Measurements from ENCODE around the gene MEGF8. TPM values are rescaled to one million over a fixed set of nuclear protein-coding genes. Genes with fewer than 3 reads are reported as not detected.

MEGF8 gene
- polyA plus RNA-seq, 1 donor from 2014 or later = 21.5 TPM

DNA sequence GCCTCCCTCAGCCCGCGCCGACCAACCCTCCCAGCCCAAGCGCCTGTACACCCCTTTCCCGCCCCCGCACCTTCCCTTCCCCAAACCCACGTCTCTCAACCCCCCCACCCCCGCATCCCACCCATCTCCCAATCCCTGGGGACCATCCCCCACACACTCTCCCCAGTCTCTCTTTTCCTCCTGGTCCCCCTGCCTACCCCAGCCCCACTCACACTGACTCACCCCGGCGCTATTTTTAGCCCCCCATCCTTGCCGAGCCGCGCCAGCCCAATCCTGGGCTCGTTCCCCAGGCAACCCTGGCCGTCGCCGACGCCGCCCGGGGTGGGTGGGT is 44.7 kb upstream of the MEGF8 start:
- peak overlapping the region; percentile 91 for H3K4me3 ChIP-seq (ENCODE audit: low read length)
- H3K36me3 ChIP-seq (ENCODE audit: insufficient read depth, low read length) = no peaks in the 10 kb centered on the region
- peaks cover 27% of the 10 kb centered on the region for H3K79me2 ChIP-seq (replicated peaks; ENCODE audit: insufficient read depth, low read length)
- H3K27ac ChIP-seq (ENCODE audit: low read length) = peak overlapping the region; percentile 99
- H3K9me2 ChIP-seq (ENCODE audit: insufficient read depth, low read length) = no peaks in the 10 kb centered on the region
- H2AFZ ChIP-seq (ENCODE audit: low read depth, low read length) = no peak overlapping the region
- no peak overlapping the region for H3K4me2 ChIP-seq (ENCODE audit: low read length)
- H3F3A ChIP-seq (ENCODE audit: insufficient read depth, low read length, poor library complexity, severe bottlenecking) = no peaks in the 10 kb centered on the region
- peak overlapping the region; percentile 95 for H3K9ac ChIP-seq (ENCODE audit: low read length)
- H3K27me3 ChIP-seq (ENCODE audit: insufficient read depth, low read depth, low read length) = no peaks in the 10 kb centered on the region
- no peaks in the 10 kb centered on the region for H3K9me3 ChIP-seq (ENCODE audit: low read length)
- H4K20me1 ChIP-seq (ENCODE audit: insufficient read depth) = peaks cover 9% of the 10 kb centered on the region
- TF ChIP-seq MXI1 (conservative IDR thresholded peaks at IDR 0.05; ENCODE audit: poor library complexity, severe bottlenecking) = no peak
- no peak for TF ChIP-seq SMC3 (conservative IDR thresholded peaks at IDR 0.05; ENCODE audit: poor library complexity)
- TF ChIP-seq, protein P1, sequence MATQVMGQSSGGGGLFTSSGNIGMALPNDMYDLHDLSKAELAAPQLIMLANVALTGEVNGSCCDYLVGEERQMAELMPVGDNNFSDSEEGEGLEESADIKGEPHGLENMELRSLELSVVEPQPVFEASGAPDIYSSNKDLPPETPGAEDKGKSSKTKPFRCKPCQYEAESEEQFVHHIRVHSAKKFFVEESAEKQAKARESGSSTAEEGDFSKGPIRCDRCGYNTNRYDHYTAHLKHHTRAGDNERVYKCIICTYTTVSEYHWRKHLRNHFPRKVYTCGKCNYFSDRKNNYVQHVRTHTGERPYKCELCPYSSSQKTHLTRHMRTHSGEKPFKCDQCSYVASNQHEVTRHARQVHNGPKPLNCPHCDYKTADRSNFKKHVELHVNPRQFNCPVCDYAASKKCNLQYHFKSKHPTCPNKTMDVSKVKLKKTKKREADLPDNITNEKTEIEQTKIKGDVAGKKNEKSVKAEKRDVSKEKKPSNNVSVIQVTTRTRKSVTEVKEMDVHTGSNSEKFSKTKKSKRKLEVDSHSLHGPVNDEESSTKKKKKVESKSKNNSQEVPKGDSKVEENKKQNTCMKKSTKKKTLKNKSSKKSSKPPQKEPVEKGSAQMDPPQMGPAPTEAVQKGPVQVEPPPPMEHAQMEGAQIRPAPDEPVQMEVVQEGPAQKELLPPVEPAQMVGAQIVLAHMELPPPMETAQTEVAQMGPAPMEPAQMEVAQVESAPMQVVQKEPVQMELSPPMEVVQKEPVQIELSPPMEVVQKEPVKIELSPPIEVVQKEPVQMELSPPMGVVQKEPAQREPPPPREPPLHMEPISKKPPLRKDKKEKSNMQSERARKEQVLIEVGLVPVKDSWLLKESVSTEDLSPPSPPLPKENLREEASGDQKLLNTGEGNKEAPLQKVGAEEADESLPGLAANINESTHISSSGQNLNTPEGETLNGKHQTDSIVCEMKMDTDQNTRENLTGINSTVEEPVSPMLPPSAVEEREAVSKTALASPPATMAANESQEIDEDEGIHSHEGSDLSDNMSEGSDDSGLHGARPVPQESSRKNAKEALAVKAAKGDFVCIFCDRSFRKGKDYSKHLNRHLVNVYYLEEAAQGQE (IDR thresholded peaks at IDR 0.05; ENCODE audit: borderline replicate concordance) = no peak
- TF ChIP-seq, protein P2, sequence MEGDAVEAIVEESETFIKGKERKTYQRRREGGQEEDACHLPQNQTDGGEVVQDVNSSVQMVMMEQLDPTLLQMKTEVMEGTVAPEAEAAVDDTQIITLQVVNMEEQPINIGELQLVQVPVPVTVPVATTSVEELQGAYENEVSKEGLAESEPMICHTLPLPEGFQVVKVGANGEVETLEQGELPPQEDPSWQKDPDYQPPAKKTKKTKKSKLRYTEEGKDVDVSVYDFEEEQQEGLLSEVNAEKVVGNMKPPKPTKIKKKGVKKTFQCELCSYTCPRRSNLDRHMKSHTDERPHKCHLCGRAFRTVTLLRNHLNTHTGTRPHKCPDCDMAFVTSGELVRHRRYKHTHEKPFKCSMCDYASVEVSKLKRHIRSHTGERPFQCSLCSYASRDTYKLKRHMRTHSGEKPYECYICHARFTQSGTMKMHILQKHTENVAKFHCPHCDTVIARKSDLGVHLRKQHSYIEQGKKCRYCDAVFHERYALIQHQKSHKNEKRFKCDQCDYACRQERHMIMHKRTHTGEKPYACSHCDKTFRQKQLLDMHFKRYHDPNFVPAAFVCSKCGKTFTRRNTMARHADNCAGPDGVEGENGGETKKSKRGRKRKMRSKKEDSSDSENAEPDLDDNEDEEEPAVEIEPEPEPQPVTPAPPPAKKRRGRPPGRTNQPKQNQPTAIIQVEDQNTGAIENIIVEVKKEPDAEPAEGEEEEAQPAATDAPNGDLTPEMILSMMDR (IDR thresholded peaks at IDR 0.05; ENCODE audit: poor library complexity, severe bottlenecking) = no peak
- TF ChIP-seq TAF1 (IDR thresholded peaks at IDR 0.05; ENCODE audit: low read depth) = no peak
- TF ChIP-seq RAD21 (conservative IDR thresholded peaks at IDR 0.05) = no peak
- TF ChIP-seq EP300 (conservative IDR thresholded peaks at IDR 0.05; ENCODE audit: poor library complexity, severe bottlenecking) = no peak
- no peak for TF ChIP-seq POLR2AphosphoS5 (IDR thresholded peaks at IDR 0.05)
- no peak for TF ChIP-seq EZH2 (IDR thresholded peaks at IDR 0.05; ENCODE audit: borderline replicate concordance, insufficient read depth, low read length, poor library complexity, severe bottlenecking)

GRCh38 chr19:42281146-42281826 is 44.1 kb upstream of the MEGF8 start:
- no peaks in the 10 kb centered on the region for H3K9me3 ChIP-seq (ENCODE audit: low read length)
- peaks cover 10% of the 10 kb centered on the region for H4K20me1 ChIP-seq (ENCODE audit: insufficient read depth)
- H3K79me2 ChIP-seq (replicated peaks; ENCODE audit: insufficient read depth, low read length) = peaks cover 30% of the 10 kb centered on the region

More at GRCh38 chr19:42281146-42281826, 44.1 kb upstream of the MEGF8 start:
- no peaks in the 10 kb centered on the region for H3F3A ChIP-seq (ENCODE audit: insufficient read depth, low read length, poor library complexity, severe bottlenecking)
- no peaks in the 10 kb centered on the region for H3K36me3 ChIP-seq (ENCODE audit: insufficient read depth, low read length)
- H2AFZ ChIP-seq (ENCODE audit: low read depth, low read length) = no peak overlapping the region
- H3K27me3 ChIP-seq (ENCODE audit: insufficient read depth, low read depth, low read length) = no peaks in the 10 kb centered on the region
- TF ChIP-seq POLR2AphosphoS5 (IDR thresholded peaks at IDR 0.05) = no peak
- no peak for TF ChIP-seq EP300 (conservative IDR thresholded peaks at IDR 0.05; ENCODE audit: poor library complexity, severe bottlenecking)
- TF ChIP-seq, protein P2 (IDR thresholded peaks at IDR 0.05; ENCODE audit: poor library complexity, severe bottlenecking) = no peak
- TF ChIP-seq EZH2 (IDR thresholded peaks at IDR 0.05; ENCODE audit: borderline replicate concordance, insufficient read depth, low read length, poor library complexity, severe bottlenecking) = no peak
- H3K9me2 ChIP-seq (ENCODE audit: insufficient read depth, low read length) = no peaks in the 10 kb centered on the region
- peak overlapping the region; percentile 91 for H3K4me3 ChIP-seq (ENCODE audit: low read length)
- peak overlapping the region; percentile 95 for H3K9ac ChIP-seq (ENCODE audit: low read length)
- peak overlapping the region; percentile 65 for H3K4me2 ChIP-seq (ENCODE audit: low read length)
- H3K27ac ChIP-seq (ENCODE audit: low read length) = peak overlapping the region; percentile 99

Data from neural cell (in vitro differentiated cells).